MCF 10A (cell line): ENCODE measurements around the gene RAB31. TPM values are rescaled to one million over a fixed set of nuclear protein-coding genes. Genes with fewer than 3 reads are reported as not detected.
A peak's percentile ranks its signal among the peaks of the same experiment; 100 is the strongest.

Source experiments
- Bru-seq: library from RNA; stranded (reverse); fragments of 400-500 nt; gene quantifications from one replicate; lab custom pipeline; 2021; lab: Mats Ljungman, UMichigan
- BruChase-seq, 2 experiments: library from RNA; stranded (reverse); fragments of 400-500 nt; gene quantifications; one replicate each; lab custom pipeline; 2021; lab: Mats Ljungman, UMichigan
- BruUV-seq: library from RNA; stranded (reverse); fragments of 400-500 nt; replicated peaks from 2 replicates; lab custom pipeline; 2021; lab: Mats Ljungman, UMichigan
- CTCF ChIA-PET: fragments of 300-600 bp; sonication (Branson Sonifier 250); formaldehyde crosslinking; extraction: SDS; loops from one replicate; lab custom pipeline; 2021; ENCODE audit warnings: antibody characterized with exemption, inconsistent platforms; lab: Yijun Ruan, JAX
- POLR2A ChIA-PET: fragments of 300-600, 350-650 bp; sonication (Branson Sonifier 250); formaldehyde crosslinking; extraction: SDS; loops from one replicate; lab custom pipeline; 2020; ENCODE audit warnings: antibody characterized with exemption, inconsistent platforms; lab: Yijun Ruan, JAX
- DNase-seq: peaks from one replicate; pipeline ENCODE4 v3.0.0-alpha.2; 2018; ENCODE audit not compliant: unreplicated experiment
- H3K27ac Mint-ChIP-seq: one replicate; pipeline ENCODE4 v1.8.0; 2022; ENCODE audit warnings: mild to moderate bottlenecking, low read depth, mixed read lengths; ENCODE audit not compliant: unreplicated experiment
- H3K27me3 Mint-ChIP-seq: one replicate; pipeline ENCODE4 v1.8.0; 2022; ENCODE audit warnings: mixed read lengths; ENCODE audit not compliant: insufficient read depth, unreplicated experiment
- H3K36me3 Mint-ChIP-seq: one replicate; pipeline ENCODE4 v1.8.0; 2022; ENCODE audit warnings: mild to moderate bottlenecking, moderate library complexity, mixed read lengths; ENCODE audit not compliant: insufficient read depth, unreplicated experiment
- H3K4me1 Mint-ChIP-seq: one replicate; pipeline ENCODE4 v1.8.0; 2022; ENCODE audit warnings: mixed read lengths; ENCODE audit not compliant: insufficient read depth, unreplicated experiment
- H3K4me3 Mint-ChIP-seq: one replicate; pipeline ENCODE4 v1.8.0; 2022; ENCODE audit warnings: mild to moderate bottlenecking, moderate library complexity, mixed read lengths; ENCODE audit not compliant: unreplicated experiment
- H3K9me3 Mint-ChIP-seq: one replicate; pipeline ENCODE4 v1.8.0; 2022; ENCODE audit warnings: mixed read lengths; ENCODE audit not compliant: unreplicated experiment
- intact Hi-C: fragments of 100-400 bp; cut with micrococcal nuclease; formaldehyde crosslinking; loops from 2 replicates; pipeline ENCODE4 v1.14.1; 2022
- long read RNA-seq: library from polyadenylated mRNA; stranded (forward); transcript quantifications from one replicate; pipeline ENCODE4 v2.0.0, GENCODE V29; 2022
- total RNA-seq: library from RNA; stranded (reverse); gene quantifications from 2 replicates; pipeline ENCODE4 v1.2.3, GENCODE V29; 2022
- TF ChIP-seq, protein P1 (sequence below): fragments of 200-600 bp; IDR thresholded peaks from one replicate; pipeline ENCODE4 v1.8.0; 2022; ENCODE audit warnings: antibody characterized with exemption, mild to moderate bottlenecking; ENCODE audit not compliant: unreplicated experiment

The RAB31 gene, protein sequence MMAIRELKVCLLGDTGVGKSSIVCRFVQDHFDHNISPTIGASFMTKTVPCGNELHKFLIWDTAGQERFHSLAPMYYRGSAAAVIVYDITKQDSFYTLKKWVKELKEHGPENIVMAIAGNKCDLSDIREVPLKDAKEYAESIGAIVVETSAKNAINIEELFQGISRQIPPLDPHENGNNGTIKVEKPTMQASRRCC
- total RNA-seq (4.8 and 6.1 TPM in 2 replicates), Bru-seq, nascent RNA (percentile 43 among the genes with signal in this experiment), BruChase-seq, experiment 1, labeled RNA remaining after a 6-hour chase (percentile 42 among the genes with signal in this experiment), BruChase-seq, experiment 2, labeled RNA remaining after a 2-hour chase (percentile 33 among the genes with signal in this experiment)
- long read RNA-seq, full-length matches to known transcripts = 3 of 6 reads
- long read RNA-seq, partial matches to known transcripts = 0 of 6 reads
- long read RNA-seq, other reads (novel, unspliced or antisense) = 3 of 6 reads

DNA sequence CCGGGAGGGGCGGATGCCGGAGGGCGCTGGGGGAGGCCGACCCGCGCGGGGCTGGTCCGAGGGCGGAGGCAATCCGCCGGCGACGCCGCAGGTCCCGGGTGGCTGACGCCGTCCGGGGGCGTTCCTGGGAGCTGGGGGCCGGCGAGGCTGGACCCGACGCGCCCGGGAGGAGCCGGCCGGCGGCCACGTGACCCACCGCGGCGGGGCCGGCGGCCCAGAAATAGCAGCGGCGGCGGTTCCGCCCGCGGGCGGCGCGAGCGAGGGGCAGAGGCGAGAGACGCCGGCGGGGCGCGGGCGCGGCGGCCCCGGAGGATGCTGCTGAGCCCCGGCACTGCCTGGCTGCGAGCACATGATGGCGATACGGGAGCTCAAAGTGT lies at the start of gene RAB31:
Gene RAB31 (plus strand): TSS at position 245 of the 377 bp plus-strand sequence. CDS start 105 bp downstream, at position 350.
- Mint-ChIP-seq H3K36me3 (peaks cover 6% of the 10 kb centered on the region), H3K27ac (peak within 1 kb of the TSS; percentile 55), H3K27me3 (no peaks in the 10 kb centered on the region), H3K4me3 (peak within 1 kb of the TSS; percentile 60), H3K4me1 (peaks cover 16% of the 10 kb centered on the region), H3K9me3 (no peaks in the 10 kb centered on the region)
- BruUV-seq = no TSS peak
- DNase-seq = peak; percentile 22
- ChIA-PET CTCF (interaction anchor here (1.0 kb wide), 1 partner anchor 141 kb away, joined by 3 read pairs; no protein-coding TSS in a partner anchor), POLR2A (interaction anchor here (0.7 to 1.4 kb wide), 4 partner anchors 9 to 207 kb away, joined by 3 to 5 read pairs (median 4); no protein-coding TSS in a partner anchor)
- intact Hi-C loops = no loop called here
- TF ChIP-seq, protein P1, sequence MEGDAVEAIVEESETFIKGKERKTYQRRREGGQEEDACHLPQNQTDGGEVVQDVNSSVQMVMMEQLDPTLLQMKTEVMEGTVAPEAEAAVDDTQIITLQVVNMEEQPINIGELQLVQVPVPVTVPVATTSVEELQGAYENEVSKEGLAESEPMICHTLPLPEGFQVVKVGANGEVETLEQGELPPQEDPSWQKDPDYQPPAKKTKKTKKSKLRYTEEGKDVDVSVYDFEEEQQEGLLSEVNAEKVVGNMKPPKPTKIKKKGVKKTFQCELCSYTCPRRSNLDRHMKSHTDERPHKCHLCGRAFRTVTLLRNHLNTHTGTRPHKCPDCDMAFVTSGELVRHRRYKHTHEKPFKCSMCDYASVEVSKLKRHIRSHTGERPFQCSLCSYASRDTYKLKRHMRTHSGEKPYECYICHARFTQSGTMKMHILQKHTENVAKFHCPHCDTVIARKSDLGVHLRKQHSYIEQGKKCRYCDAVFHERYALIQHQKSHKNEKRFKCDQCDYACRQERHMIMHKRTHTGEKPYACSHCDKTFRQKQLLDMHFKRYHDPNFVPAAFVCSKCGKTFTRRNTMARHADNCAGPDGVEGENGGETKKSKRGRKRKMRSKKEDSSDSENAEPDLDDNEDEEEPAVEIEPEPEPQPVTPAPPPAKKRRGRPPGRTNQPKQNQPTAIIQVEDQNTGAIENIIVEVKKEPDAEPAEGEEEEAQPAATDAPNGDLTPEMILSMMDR = no peak

DNA sequence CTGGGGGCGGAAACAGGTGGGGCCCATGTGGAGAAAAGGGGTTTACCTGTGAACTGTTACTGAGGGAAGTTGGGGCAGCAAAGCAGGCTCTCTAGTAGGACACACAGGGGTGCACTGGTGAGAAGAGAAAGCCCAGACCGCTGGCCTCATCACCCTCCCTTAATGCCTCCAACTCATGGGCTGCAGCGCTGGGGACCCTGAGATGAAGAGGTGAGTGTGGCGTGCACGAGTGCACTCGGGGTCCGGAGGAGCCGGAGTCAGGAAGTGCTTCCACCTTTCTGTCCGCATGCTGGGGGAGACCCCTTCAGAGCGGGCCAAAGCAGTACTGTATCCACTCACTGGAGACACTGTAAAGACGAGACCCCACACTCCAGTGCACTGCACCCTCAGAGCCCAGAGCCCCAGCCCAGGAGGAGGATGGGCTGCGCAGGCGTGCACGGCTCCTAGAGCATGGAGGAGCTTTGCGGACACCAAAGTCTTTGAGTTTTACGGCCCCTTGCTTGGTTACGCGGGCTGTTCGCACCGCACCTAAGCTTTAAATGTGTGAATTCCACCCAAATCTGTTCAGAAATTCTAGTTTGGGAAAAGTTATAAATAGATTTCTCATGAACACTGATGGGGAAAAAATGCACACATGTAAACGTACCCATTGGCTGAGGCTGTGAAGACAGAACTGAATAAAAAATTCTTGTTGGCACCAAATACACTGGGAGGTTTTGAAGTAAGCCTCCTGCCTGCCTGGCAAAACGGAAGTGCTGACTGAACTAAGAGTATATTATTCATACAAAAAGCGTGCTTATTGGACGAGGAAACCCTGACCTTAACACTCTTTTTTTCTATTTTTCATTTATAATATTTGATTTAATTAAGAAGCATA lies 48.4 kb upstream of the RAB31 start:
- CTCF ChIA-PET = interaction anchor here (1.2 to 3.6 kb wide), 4 partner anchors 11 to 85 kb away, joined by 3 to 20 read pairs (median 4); no protein-coding TSS in a partner anchor
- no TSS peak for BruUV-seq
- intact Hi-C loops = no loop called here
- no peak for DNase-seq
- Mint-ChIP-seq H3K27ac (peak overlapping the region; percentile 98), H3K4me1 (peaks cover 16% of the 10 kb centered on the region), H3K4me3 (no peak overlapping the region), H3K27me3 (no peaks in the 10 kb centered on the region), H3K36me3 (no peaks in the 10 kb centered on the region), H3K9me3 (no peaks in the 10 kb centered on the region)
- POLR2A ChIA-PET = interaction anchor here (1.2 to 2.9 kb wide), 6 partner anchors 11 to 64 kb away, joined by 3 to 37 read pairs (median 7); no protein-coding TSS in a partner anchor
- TF ChIP-seq, protein P1 = no peak

DNA sequence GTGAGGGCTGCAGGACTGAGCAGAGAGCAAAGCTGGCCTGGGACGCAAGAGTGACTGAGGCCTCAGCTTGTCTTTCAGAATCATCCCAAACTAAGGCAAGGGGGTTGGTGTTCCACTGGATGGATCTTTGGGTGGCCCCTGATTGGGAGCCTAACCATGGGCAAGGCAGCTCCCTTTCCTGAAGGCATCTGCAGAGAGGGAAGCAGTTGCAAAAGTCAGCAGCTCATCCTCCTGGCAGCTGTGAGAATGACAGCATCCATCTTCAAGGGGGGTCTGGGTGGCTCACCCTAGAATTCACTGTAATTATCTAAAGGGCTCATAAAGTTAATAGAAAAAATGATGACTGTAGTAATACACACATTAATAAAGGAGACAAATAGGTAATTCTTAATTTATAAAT lies 46.5 kb upstream of the RAB31 start:
- Mint-ChIP-seq H3K27me3 (no peaks in the 10 kb centered on the region), H3K4me3 (no peak overlapping the region), H3K9me3 (no peaks in the 10 kb centered on the region), H3K27ac (no peak overlapping the region), H3K36me3 (no peaks in the 10 kb centered on the region), H3K4me1 (peaks cover 16% of the 10 kb centered on the region)
- ChIA-PET POLR2A (interaction anchor here (0.9 to 1.6 kb wide), 3 partner anchors 11 to 49 kb away, joined by 4 to 10 read pairs (median 4); no protein-coding TSS in a partner anchor), CTCF (interaction anchor here (0.7 to 3.6 kb wide), 3 partner anchors 49 to 86 kb away, joined by 3 to 20 read pairs (median 3); no protein-coding TSS in a partner anchor)
- intact Hi-C loops = no loop called here
- TF ChIP-seq, protein P1 = peak; percentile 27
- no TSS peak for BruUV-seq
- peak; percentile 36 for DNase-seq
